B cell (primary cell): ENCODE measurements around the gene SCFD2.

Experiments used
- CTCF ChIP-seq: fragments of 200-600 bp; IDR thresholded peaks from one replicate; pipeline ENCODE4 v1.8.0; 2022; ENCODE audit warnings: antibody characterized with exemption, mild to moderate bottlenecking
- EZH2 ChIP-seq: IDR thresholded peaks from 2 replicates; pipeline ENCODE4 v1.6.1; 2012; ENCODE audit warnings: borderline replicate concordance, low read depth, mild to moderate bottlenecking, moderate library complexity, low read length; ENCODE audit not compliant: insufficient read depth, poor library complexity, severe bottlenecking

DNA sequence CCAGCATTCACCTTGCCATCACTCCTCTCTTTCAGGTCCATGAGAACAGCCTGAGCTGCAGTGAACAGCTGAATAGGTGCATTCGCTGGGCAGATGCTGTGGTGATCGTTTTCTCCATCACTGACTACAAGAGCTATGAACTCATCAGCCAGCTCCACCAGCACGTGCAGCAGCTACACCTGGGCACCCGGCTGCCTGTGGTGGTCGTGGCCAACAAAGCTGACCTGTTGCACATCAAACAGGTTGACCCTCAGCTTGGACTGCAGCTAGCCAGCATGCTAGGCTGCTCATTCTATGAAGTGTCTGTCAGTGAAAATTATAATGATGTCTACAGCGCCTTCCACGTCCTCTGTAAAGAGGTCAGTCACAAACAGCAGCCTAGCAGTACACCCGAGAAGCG is 500.6 kb downstream of the SCFD2 start:
- TF ChIP-seq EZH2, result no peak
- no peak for TF ChIP-seq CTCF
